ENCODE results near the gene CLDND1.

- TF ChIP-seq EZH2 (IDR thresholded peaks at IDR 0.05; ENCODE audit: borderline replicate concordance) (no peak), CTCF (IDR thresholded peaks at IDR 0.05; ENCODE audit: poor library complexity) (no peak)
Measured at GRCh38 chr3:98519351-98519750, 3.4 kb downstream of the CLDND1 start.

Measured in hepatocyte (in vitro differentiated cells).